NCI-H526 treated with DMSO at 0.1 percent for 48 hours (cell line): ENCODE measurements around the gene RELA.
"Not testable (repeated sequence)": the region's sequence is repeated elsewhere in the genome, so short reads cannot be mapped to it uniquely, and the experiment has no call there.

Source experiments
- DNase-seq: peaks from one replicate; lab custom pipeline; 2025; lab: John Stamatoyannopoulos, UW

The RELA gene

GRCh38 chr11:65648997-65649493, 13.7 kb downstream of the RELA start:
- DNase-seq, result no peak

- DNase-seq, result peak; percentile 45
Measured at GRCh38 chr11:65646958-65647701, 15.6 kb downstream of the RELA start.

- no peak for DNase-seq
Measured at GRCh38 chr11:65646288-65646957, 16.3 kb downstream of the RELA start.

- no peak for DNase-seq
Measured at GRCh38 chr11:65645710-65646109, 17.0 kb downstream of the RELA start.

- DNase-seq, result no peak
Measured at GRCh38 chr11:65644837-65645236, 17.9 kb downstream of the RELA start.

- DNase-seq, result no peak
Measured at GRCh38 chr11:65643971-65644370, 18.7 kb downstream of the RELA start.

- DNase-seq, result no peak
Measured at GRCh38 chr11:65642014-65642671, 20.6 kb downstream of the RELA start.

GRCh38 chr11:65641297-65642013, 21.3 kb downstream of the RELA start:
- no peak for DNase-seq

GRCh38 chr11:65640483-65641296, 22.0 kb downstream of the RELA start:
- no peak for DNase-seq

- no peak for DNase-seq
Measured at GRCh38 chr11:65639623-65640482, 22.9 kb downstream of the RELA start.

- not testable (repeated sequence) for DNase-seq
Measured at GRCh38 chr11:65639228-65639597, 23.5 kb downstream of the RELA start.

GRCh38 chr11:65637794-65638419, 24.8 kb downstream of the RELA start, which contains the start of gene SIPA1:
Gene SIPA1, plus strand, starts transcription at chr11:65638101. Its CDS starts 2,821 bp downstream, at chr11:65640922.
- DNase-seq, result no peak

- no peak for DNase-seq
Measured at GRCh38 chr11:65637032-65637557, 25.6 kb downstream of the RELA start.

- DNase-seq, result no peak
Measured at GRCh38 chr11:65636108-65637031, 26.3 kb downstream of the RELA start.

GRCh38 chr11:65634905-65635731, 27.6 kb downstream of the RELA start:
- DNase-seq, result no peak

GRCh38 chr11:65634440-65634839, 28.3 kb downstream of the RELA start:
- no peak for DNase-seq

- DNase-seq, result no peak
Measured at GRCh38 chr11:65634109-65634436, 28.6 kb downstream of the RELA start.
